ENCODE measurements around the gene MEFV.
A peak's percentile ranks its signal among the peaks of the same experiment; 100 is the strongest.
"Not testable (repeated sequence)": the region's sequence is repeated elsewhere in the genome, so short reads cannot be mapped to it uniquely, and the experiment has no call there.

The MEFV gene

GRCh38 chr16:3256146-3256865, at the start of gene MEFV:
MEFV (minus strand) TSS chr16:3256633; CDS start chr16:3256587, 46 bp downstream.
- DNase-seq, result no peak

GRCh38 chr16:3306078-3306477, 49.6 kb upstream of the MEFV start:
- DNase-seq, result no peak

- peak; percentile 86 to 92 for DNase-seq
These were observed 49.0 kb upstream of the MEFV start, which contains the start of the genes TIGD7 and ZNF75A for GRCh38 chr16:3305109-3306068. TIGD7 (minus strand) TSS chr16:3305430; CDS start chr16:3300614, 4,816 bp downstream. ZNF75A (plus strand) TSS chr16:3305497; CDS start chr16:3308429, 2,932 bp downstream.

DNA sequence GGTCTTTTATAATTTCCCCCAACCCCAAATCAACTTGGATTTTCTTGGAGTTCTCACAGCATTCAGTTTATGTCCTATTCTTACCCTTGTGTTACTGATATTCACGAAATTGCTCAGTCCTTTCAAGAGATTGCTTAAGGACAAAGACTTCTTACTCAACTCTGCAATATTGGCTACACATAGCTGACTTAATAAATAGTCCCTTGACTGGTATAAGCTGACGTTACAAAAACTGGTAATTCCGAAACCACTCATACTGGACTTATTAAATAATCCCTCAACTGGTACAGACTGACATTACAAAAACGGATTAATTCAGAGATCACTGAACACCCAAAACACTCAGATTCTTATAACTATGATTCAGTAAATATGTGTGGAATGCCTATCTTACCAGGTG, 47.9 kb upstream of the MEFV start:
- no peak for DNase-seq

- DNase-seq, result no peak
These were observed 39.4 kb upstream of the MEFV start for GRCh38 chr16:3295783-3296182.

DNA sequence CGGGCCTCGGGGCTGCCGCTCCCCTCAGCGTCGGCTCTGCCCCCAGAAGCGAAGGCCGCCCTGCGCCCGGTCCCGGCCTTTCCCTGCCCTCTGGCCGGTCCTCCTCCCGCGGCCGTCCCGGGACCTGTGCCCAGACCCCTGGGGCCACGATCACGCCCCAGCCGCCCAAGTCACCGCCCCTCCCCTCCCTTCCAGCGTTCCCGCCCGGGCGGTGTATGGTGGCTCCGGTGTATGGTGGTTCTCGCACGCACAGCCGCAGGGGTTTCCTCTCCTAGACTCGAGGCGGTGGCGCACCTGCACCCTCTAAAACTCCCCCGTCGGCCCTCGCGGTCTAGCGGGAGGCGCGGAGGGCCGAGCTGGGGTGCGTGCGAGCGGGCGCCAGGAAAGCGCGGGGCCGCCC, 38.8 kb upstream of the MEFV start:
- no peak for DNase-seq

DNA sequence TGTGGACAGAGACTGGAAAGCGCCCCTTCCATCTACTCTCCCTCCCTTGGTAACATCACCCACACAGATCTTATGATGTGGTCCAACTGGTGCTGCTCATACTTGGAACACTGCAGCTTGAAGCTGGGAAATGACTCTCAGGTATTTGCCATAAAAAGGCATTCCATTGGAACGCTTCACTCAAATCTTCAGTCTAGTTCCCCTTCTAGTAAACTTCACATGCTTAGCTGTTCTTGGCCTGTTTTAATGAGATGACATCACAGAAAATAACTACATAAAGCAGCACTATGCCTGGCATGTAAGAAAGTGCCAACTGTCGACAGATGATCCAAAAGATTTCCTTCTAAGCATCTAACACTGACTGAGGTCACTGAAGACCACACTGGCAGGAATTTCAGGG, 36.2 kb upstream of the MEFV start:
- no peak for DNase-seq

DNA sequence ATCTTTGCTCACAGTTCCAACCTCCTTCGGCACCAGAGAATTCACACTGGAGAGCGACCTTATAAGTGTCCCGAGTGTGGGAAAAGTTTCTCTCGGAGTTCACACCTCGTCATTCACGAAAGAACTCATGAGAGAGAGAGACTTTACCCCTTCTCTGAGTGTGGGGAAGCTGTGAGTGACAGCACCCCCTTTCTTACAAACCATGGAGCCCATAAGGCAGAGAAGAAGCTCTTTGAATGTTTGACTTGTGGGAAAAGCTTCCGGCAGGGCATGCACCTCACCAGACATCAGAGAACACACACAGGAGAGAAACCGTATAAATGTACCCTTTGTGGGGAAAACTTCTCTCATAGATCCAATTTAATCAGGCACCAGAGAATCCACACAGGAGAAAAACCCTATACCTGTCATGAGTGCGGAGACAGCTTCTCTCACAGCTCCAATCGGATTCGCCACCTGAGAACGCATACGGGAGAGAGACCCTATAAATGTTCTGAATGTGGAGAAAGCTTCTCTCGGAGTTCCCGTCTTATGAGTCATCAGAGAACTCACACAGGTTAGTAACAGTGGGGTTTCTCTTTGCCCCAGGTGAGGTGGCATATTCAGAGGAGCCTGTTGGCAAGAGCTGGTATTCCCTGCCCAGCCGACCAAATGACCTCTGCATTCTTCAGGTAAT, 33.7 kb upstream of the MEFV start:
- no peak for DNase-seq

DNA sequence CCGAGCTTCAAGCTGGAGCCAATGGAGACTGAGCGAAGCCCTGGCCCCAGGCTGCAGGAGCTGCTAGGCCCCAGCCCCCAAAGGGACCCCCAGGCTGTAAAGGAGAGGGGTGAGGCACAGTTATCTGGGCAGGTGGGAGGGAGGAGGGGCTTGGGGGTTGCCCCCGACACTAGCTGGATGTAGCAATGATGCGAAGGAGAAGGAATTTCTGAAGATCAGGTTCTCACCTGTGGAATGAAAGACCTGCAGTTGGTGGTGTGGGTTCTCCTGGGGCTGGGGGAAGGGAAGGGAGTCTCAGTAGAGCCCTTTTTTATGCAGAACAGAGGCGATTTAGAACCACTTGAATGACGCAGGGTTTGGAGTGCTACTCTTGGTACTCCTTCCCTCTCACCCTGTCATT, 28.7 kb upstream of the MEFV start:
- no peak for DNase-seq

DNA sequence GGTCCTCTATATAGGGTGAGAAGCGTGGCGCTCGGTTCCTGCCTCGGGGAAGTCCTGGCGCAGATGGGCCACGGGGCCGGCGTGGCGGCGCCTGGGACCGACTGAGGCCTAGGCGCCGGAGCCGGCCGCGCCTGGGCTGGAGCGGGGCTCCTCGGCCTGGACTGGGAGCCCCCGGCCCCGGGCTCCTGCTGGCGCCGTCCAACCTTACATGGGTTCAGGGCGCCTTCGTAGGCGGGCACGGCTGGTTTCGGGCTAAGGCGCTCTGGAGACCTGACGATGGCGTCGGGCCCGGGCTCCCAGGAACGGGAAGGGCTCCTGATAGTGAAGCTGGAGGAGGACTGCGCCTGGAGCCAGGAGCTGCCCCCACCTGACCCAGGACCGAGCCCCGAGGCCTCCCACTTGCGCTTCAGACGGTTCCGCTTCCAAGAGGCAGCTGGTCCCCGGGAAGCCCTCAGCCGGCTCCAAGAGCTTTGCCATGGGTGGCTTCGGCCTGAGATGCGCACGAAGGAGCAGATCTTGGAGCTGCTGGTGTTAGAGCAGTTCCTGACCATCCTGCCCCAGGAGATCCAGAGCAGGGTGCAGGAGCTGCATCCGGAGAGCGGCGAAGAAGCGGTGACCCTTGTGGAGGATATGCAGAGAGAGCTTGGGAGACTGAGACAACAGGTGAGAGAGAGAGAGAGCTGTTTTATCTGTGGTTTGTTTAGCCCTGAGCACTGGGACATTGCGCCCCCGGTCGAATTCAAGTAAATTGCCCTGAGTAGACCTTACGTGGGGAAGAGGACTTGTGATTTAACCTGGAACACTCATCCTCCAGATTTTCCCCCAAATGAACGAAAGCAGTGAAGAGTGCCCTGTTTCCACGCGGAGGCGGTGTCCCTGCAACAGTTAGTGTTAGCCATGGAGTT, 27.4 kb upstream of the MEFV start:
- no peak for DNase-seq

DNA sequence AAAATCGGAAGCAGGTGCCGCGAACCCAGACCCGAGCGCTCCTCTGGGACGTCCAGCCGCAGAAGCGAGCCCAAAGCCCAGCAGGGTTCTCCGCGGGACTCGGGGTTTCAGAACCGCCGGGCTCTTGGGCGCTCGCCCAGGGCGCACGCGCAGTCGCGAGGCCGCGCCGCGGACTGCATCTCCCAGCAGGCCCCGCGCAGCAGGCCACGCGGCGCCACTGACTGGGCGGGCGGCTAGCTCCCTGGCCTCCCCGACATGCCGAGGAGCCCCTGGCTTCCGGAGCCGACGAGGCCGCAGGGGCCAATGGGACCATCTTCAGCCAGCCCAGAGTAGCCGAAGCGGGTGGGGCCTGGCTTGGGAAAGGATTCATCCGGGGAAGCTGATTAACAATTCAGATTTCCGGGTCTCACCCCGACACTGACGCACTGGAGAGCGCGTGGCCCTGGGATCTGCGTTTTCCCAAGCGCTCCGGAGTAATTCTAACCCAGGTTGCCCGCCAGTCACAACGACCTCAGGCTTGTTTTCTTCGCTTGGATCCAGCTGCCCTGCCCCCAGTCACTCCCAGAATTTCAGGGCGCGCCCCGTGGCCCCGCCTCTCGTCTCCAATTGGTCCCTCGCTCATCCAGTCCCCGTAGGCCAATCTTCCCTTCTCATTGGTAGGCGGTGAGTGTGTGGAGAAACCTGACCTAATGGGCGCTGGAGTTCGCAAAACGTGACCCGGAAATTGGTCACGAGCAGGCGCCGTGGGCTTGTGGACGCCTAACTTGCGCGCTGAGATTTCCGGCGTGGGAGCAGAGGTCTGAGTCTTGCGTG, 26.5 kb upstream of the MEFV start, which contains the start of gene ZNF263:
ZNF263 (plus strand) TSS at position 762 of the 813 bp plus-strand sequence. CDS start 328 bp downstream, outside the sequence.
- peak; percentile 97 to 98 for DNase-seq

DNA sequence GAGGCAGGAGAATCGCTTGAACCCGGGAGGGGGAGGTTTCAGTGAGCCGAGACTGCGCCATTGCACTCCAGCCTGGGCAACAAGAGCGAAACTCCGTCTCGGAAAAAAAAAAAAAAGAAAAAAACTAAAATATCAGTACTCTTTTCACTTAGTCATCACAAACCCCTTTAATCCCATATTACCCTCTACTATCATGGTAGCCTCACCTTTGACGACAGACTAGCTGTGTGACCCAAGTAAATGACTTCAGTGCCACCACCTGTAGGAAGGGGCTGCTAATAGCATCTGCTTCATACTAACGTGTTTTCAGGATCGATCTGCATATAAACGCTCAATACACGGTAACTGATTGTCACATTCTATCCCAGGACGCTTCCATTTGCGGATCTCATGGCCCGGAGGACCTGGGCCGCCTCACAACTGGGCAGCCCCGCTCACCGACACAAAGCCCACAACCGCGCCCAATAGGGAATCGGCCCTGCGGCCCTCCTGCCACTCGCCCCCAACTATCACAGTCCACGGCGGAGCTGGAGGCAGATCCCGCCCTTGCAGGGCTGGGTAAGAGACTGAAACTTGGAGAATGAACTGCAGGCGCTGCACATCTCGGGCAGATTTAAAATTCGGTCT, 25.8 kb upstream of the MEFV start:
- peak; percentile 73 to 80 for DNase-seq

DNA sequence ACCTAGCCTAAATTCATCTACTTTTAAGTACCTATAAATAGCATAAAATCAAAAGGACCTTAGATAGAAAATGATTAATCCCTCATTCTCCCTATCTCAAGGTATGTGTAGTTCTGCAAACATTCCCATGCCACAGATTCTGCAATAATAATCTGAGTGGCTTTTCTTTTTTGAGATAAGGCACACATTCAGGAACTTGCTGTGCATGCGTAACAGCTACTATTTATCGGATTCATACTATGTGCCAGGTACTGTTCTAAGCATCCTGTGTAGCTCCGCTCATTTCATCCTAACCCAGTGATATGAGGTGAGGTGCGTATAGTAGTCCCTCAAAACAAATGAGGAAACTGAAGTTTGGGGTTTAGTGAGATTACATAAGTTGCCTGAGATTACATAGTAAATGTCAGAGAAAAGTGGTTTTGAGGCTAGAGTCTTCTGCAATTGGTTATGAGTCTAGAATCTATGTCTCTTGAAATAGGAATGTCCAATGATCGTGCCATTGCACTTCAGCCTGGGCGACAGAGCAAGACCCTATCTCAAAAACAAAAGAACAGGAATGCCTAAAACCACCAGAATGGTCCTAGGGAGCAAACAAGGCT, 24.9 kb upstream of the MEFV start:
- no peak for DNase-seq

DNA sequence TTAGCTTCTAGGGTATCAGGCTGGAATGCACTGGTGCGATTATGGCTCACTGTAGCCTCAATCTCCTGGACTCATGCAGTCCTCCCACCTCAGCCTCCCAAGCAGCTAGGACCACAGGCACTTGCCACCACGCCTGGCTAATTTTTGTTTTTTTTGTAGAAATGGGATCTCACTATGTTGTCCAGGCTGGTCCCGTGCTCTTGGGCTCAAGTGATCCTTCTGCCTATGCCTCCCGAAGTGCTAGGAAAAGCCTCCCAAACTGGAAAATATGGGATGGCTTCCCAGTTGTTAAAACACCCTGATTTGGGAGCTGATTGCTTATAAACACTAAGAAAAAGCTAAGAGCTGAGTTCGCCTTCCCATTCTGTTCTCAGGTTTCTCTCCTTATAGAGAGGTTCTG, 20.2 kb upstream of the MEFV start:
- DNase-seq, result no peak

GRCh38 chr16:3274947-3275346, 18.5 kb upstream of the MEFV start:
- no peak for DNase-seq

DNA sequence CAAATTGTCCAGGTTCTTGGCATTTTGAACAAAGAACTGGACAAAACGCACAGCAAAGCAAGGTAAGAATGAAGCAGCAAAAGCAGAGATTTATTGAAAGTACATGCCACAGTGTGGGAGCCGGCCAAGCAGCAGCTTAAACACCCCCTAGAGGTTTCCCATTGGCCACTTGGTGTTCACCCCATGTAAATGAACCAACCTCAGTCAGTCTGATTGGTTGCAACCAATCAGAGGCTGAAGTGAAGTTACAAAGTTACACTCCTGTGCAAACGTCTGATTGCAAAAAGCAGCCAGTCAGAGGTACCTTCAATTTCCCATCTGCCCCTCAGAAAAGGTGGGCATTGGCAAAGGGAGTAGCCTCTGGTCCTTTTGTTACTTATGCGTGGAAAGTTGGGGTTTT, 18.1 kb upstream of the MEFV start:
- DNase-seq, result no peak

- not testable (repeated sequence) for DNase-seq
These were observed 14.8 kb upstream of the MEFV start for GRCh38 chr16:3271281-3271680.

DNA sequence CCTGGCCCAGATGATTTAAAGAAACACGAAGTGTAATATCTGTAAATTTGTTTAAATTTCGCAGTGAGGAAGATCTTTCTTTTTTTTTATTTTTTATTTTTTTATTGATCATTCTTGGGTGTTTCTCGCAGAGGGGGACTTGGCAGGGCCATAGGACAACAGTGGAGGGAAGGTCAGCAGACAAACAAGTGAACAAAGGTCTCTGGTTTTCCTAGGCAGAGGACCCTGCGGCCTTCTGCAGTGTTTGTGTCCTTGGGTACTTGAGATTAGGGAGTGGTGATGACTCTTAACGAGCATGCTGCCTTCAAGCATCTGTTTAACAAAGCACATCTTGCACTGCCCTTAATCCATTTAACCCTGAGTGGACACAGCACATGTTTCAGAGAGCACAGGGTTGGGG, 14.3 kb upstream of the MEFV start:
- DNase-seq, result not testable (repeated sequence)

DNA sequence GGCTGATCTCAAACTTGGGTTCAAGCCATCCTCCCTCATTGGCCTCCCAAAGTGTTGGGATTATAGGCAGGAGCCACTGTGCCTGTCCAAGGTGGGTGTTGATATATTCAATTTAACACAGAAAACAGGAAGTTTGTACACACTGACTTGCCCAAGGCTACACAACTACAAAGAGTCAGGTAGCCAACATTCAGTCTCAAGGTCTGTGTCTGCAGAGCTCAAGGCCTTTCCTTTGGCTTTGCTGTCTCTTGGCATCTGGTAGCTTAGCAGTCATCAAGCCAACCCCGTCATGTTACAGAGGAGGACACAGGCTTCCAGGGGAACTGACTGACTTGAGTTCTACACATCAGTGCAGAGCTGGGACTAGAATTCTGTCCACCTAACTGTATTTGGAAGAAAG, 11.9 kb upstream of the MEFV start:
- DNase-seq, result no peak

GRCh38 chr16:3266873-3267537, 10.6 kb upstream of the MEFV start:
- peak in 1 of 2 experiments; percentile 36 for DNase-seq

Measured in NCI-H1930 (cell line).